ENCODE results near the gene PPP2R5A. TPM values are rescaled to one million over a fixed set of nuclear protein-coding genes. Genes with fewer than 3 reads are reported as not detected.
"Not testable (repeated sequence)": the region's sequence is repeated elsewhere in the genome, so short reads cannot be mapped to it uniquely, and the experiment has no call there.

PPP2R5A gene
- total RNA-seq, 1 donor from 2014 or later, result 38.1 TPM

- DNase-seq (ENCODE audit: low spot score), result no peak
Measured at GRCh38 chr1:212355230-212355969, 70.2 kb downstream of the PPP2R5A start.

- DNase-seq (ENCODE audit: low spot score), result no peak
Measured at GRCh38 chr1:212359794-212360479, 74.7 kb downstream of the PPP2R5A start.

DNA sequence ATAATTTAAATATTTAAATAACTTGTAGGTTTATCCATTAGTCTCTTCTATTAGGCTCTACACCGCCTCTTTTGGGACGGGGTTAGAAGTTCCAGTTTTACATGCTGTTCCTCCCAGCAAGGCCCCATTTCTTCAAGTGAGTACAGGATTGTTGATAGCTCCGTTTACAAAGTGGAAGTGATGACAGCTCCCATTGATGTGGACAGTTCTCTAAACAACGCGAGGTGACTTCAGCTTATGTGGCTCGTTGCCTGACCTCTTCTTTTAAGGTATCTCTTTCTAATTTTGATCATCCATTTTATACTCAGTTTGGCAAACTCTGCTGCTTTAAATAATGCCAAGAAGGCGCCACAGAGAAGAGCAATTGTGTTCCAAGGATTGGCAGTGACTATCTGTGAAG lies 79.8 kb downstream of the PPP2R5A start:
- DNase-seq (ENCODE audit: low spot score), result no peak

DNA sequence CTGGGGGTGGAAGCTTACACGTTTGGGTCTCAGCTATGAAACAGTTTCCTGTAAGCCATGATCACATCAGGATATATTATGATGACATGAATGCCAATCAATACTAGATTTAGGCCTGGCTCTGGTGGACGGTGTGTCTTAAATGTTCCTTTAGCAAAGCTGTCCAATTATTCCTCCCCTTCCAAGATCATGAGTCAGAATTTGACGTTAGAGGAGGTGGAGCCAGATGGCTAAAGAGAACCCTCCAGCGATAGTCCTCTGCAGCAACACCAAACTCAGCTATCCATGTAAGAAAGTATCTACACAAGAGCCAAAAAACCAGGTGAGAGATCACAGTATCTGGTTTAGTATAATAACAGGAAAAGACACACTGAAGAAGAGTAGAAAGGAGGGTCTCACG lies 81.7 kb downstream of the PPP2R5A start:
- DNase-seq (ENCODE audit: low spot score), result no peak

DNA sequence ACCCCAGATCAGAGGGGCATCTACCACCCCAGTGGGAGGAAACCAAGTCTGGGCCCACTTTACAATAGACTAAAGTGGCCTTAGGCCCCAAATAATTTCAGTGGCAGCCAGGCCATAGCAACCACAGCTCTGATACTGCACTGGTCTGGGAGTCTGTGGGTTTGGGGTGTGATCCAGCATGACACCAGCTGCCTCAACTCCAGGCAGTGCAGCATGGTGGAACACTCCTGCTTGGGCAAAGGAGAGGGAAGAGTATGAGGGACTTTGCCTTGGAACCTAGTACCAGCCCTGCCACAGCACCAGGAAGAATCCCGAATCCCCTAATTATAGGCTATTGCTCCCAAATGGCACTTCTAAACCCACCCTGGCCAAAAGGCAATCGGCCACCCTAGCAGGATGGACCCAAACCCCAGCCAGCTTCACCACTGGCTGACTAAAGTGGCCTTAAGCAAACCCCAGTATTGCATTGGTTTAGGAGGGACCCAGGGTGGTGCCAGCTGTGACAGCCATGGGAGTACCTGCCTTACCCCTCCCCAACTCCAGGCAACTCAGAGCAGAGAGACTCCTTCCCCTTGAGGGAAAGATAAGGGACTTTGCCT lies 82.4 kb downstream of the PPP2R5A start:
- no peak for DNase-seq (ENCODE audit: low spot score)

DNA sequence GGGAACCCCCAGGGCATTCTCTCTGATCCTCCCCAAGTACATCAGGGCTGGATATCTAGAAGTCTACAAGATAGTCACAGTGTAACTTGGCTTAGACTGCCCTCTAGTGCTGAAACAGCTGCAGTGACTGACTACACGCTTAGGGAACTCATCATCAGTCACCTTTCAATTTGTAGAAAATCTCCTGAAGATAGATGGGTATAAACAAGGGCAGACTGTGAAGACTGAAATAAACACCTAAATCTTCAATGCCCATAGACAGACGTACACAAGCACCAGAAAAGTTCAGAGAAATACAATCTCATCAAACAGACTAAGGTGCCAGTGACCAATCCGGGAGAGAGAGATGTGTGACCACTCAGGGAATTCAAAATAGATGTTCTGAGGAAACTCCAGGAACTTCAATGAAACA lies 82.9 kb downstream of the PPP2R5A start:
- peak; percentile 54 for DNase-seq (ENCODE audit: low spot score)

- no peak for DNase-seq (ENCODE audit: low spot score)
Measured at GRCh38 chr1:212375986-212376385, 90.8 kb downstream of the PPP2R5A start.

- DNase-seq (ENCODE audit: low spot score), result no peak
Measured at GRCh38 chr1:212377644-212378043, 92.4 kb downstream of the PPP2R5A start.

DNA sequence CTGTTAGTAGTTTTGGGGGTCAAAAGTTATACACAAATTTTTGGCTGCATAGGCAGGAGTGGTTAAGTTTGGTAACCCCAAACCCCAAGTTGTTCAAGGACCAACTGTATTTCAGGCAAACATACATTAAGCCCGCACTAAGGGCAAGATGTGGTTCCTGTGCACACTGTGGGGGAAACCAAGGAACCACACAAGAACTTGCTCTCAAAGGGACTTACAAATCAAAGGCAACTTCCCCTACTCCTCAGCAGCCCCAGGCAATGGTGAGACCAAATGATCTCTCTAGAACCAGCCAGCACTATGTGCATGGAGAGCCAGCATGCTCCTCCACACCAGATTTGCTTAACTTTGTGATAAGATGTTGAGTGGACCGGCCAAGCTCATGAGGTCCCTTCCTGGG lies 94.2 kb downstream of the PPP2R5A start:
- DNase-seq (ENCODE audit: low spot score), result no peak

DNA sequence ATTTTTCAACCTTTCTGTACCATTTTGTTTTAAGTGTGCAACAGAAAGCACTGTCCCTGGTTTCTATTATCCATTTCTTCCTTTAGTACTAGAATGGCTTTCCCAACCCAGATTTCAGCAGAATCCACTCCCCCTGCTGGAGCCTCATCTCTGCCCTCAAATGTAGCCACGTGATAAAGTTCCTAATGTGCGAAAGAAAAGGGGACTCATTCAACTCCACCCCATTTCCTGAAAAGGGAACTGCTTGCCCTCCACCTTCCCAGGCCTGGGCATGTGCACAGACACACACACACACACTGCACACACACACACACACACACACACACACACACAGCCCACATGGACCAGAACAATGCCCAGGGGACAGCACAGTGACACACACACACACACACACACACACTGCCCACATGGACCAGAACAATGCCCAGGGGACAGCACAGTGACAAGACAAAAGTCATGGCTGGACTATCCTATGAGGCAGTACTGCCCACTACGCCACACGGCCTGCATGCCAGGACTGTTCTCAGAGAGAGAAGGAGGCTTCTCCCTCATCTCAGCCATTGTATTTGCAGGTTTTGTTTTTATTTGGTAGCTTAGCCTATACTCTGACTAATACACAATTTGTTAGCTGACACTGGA lies 96.3 kb downstream of the PPP2R5A start:
- no peak for DNase-seq (ENCODE audit: low spot score)

- DNase-seq (ENCODE audit: low spot score), result no peak
Measured at GRCh38 chr1:212386029-212386428, 100.8 kb downstream of the PPP2R5A start.

GRCh38 chr1:212388985-212389716 lies 103.9 kb downstream of the PPP2R5A start:
- DNase-seq (ENCODE audit: low spot score), result no peak

GRCh38 chr1:212395678-212396437 lies 110.6 kb downstream of the PPP2R5A start:
- DNase-seq (ENCODE audit: low spot score), result not testable (repeated sequence)

- no peak for DNase-seq (ENCODE audit: low spot score)
Measured at GRCh38 chr1:212396638-212397037, 111.4 kb downstream of the PPP2R5A start.

DNA sequence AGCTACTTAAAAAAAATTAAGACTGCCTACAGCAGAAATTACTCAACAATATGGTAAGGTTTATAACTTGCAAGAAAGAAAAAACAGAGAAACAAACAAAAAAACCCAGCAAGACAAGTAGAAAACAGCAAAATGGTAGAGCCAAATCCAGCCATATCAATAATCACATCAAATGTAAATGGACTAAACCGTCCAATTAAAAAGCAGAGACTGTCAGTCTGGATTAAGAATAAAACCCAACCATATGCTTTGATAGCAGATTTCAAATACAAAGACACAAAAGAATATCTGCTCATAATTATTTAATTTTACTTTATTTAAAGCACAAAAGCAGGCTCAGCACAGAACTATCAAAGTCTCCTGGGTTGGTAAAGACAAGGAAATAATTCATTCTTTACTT lies 112.0 kb downstream of the PPP2R5A start:
- no peak for DNase-seq (ENCODE audit: low spot score)

DNA sequence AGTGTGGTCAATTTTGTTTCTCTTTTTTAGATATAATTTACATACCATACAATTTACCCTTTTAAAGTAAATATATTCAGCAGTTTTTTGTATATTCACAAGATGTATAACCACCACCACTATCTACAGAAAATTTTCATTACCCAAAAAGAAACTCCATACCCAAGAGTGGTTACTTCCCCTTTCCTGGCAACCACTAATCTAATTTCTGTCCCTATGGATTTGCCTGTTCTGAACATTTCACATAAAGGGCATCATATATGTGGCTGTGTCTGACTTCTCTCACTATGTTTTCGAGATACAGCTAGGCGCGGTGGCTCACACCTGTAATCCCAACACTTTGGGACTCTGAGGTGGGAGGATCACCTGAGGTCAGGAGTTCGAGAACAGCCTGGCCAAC lies 115.8 kb downstream of the PPP2R5A start:
- DNase-seq (ENCODE audit: low spot score), result no peak

- DNase-seq (ENCODE audit: low spot score), result no peak
Measured at GRCh38 chr1:212401838-212402582, 116.8 kb downstream of the PPP2R5A start.

DNA sequence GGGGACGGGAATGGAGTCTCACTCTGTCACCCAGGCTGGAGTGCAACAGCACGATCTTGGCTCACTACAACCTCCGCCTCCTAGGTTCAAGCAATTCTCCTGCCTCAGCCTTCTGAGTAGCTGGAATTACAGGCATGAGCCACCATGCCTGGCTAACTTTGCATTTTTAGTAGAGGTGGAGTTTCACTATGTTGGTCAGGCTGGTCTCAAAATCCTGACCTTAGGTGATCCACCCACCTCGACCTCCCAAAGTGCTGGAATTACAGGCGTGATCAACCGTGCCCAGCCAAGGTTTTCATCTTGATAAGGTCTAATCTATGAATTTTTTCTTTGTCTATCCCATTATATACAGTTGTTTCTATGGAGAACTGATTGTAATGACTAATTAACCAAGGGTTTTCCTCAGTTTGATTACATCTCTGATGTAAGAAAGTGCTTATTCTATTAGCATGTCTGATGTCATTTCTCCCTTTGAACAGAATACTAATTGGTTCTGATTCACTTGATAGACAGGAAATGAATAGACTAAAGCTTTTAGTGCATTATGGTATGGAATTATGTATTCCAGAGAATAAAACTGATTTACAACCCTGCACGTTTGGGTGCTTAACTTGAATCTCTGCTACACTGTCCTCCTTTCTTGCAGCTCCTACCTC lies 117.6 kb downstream of the PPP2R5A start:
- DNase-seq (ENCODE audit: low spot score), result no peak

GRCh38 chr1:212410231-212410820 lies 125.1 kb downstream of the PPP2R5A start:
- DNase-seq (ENCODE audit: low spot score), result no peak

Measured in ureter (tissue), 1 donor.